B cell (primary cell): ENCODE data around the gene DDAH1. TPM values are rescaled to one million over a fixed set of nuclear protein-coding genes. Genes with fewer than 3 reads are reported as not detected.

Experiments used
- ATAC-seq: fragments of 200-7000 bp; cut with Tn5 transposase; one replicate; pipeline ENCODE4 v1.10.0; 2021; ENCODE audit warnings: low read depth, mild to moderate bottlenecking, moderate number of reproducible peaks, moderate library complexity
- CTCF ChIA-PET: fragments of 350-600 bp; sonication (Branson Sonifier 250); formaldehyde crosslinking; loops from one replicate; lab custom pipeline; 2021; ENCODE audit warnings: antibody characterized with exemption, inconsistent platforms; lab: Charles Lee
- POLR2A ChIA-PET: fragments of 350-600 bp; sonication (Branson Sonifier 250); formaldehyde crosslinking; loops from one replicate; lab custom pipeline; 2021; ENCODE audit warnings: antibody characterized with exemption; lab: Charles Lee
- DNase-seq: peaks from one replicate; pipeline ENCODE4 v3.0.0; 2013
- H2AFZ ChIP-seq: 2 replicates; pipeline ENCODE4 v1.6.1; 2012; ENCODE audit warnings: mild to moderate bottlenecking, low read depth, low read length; ENCODE audit not compliant: insufficient read depth, poor library complexity, severe bottlenecking
- H3K27ac ChIP-seq, 2 donors: 1 replicate in 1 of 2; 2 replicates in 1 of 2; pipeline ENCODE4 v1.5.1; 2012 to 2013; ENCODE audit warnings: low read length in 2 of 2, mild to moderate bottlenecking in 2 of 2, moderate library complexity in 1 of 2
- H3K27me3 ChIP-seq, 4 experiments: fragments of 200-600 bp in 1 of 4; sonication (generic) in 1 of 4; replicated peaks in 1 of 4; 1 replicate in 2 of 4; 2 replicates in 2 of 4; pipeline versions ENCODE4 v1.6.1 to v1.7.0; 2013 to 2016; ENCODE audit warnings: low read length in 3 of 4, mild to moderate bottlenecking in 2 of 4, mixed read lengths in 1 of 4, moderate library complexity in 1 of 4; ENCODE audit not compliant: insufficient read depth in 4 of 4, control insufficient read depth in 3 of 4; ENCODE audit errors: control extremely low read depth in 1 of 4
- H3K36me3 ChIP-seq, 2 experiments: replicated peaks in 1 of 2; 1 replicate in 1 of 2; 2 replicates in 1 of 2; pipeline versions ENCODE4 v1.6.1 to v1.7.1; 2013; ENCODE audit warnings: low read length in 1 of 2; ENCODE audit not compliant: insufficient read depth in 2 of 2, control insufficient read depth in 1 of 2; ENCODE audit errors: control extremely low read depth in 1 of 2, extremely low read depth in 1 of 2
- H3K4me1 ChIP-seq, 2 donors: fragments of 200-600 bp in 1 of 2; sonication (generic) in 1 of 2; 1 replicate in 1 of 2; 2 replicates in 1 of 2; pipeline versions ENCODE4 v1.5.1 to v1.6.1; 2013 to 2017; ENCODE audit warnings: low read length in 2 of 2; ENCODE audit not compliant: control insufficient read depth in 2 of 2, insufficient read depth in 2 of 2
- H3K4me2 ChIP-seq: replicated peaks from 2 replicates; pipeline ENCODE3; 2012; ENCODE audit warnings: mild to moderate bottlenecking, low read depth, low read length; ENCODE audit not compliant: poor library complexity, severe bottlenecking
- H3K4me3 ChIP-seq, 5 experiments: fragments of 200-600 bp in 1 of 5; sonication (generic) in 1 of 5; 1 replicate in 3 of 5; 2 replicates in 2 of 5; pipeline versions ENCODE4 v1.5.1 to v1.7.0; 2011 to 2016; ENCODE audit warnings: low read length in 4 of 5, mild to moderate bottlenecking in 4 of 5, low read depth in 2 of 5, control low read depth in 1 of 5, moderate library complexity in 1 of 5; ENCODE audit not compliant: insufficient read depth in 1 of 5; ENCODE audit errors: control extremely low read depth in 1 of 5, extremely low read depth in 1 of 5
- H3K79me2 ChIP-seq: fragments of 200-600 bp; sonication (generic); one replicate; pipeline ENCODE4 v1.6.0; 2016; ENCODE audit warnings: low read length; ENCODE audit not compliant: control insufficient read depth, insufficient read depth
- H3K9ac ChIP-seq: fragments of 200-600 bp; sonication (generic); 2 replicates; pipeline ENCODE4 v1.6.1; 2017; ENCODE audit warnings: mild to moderate bottlenecking, low read length, moderate library complexity
- H3K9me3 ChIP-seq, 3 donors: one replicate each; pipeline versions ENCODE4 v1.6.1 to v1.7.1; 2013; ENCODE audit warnings: low read length in 2 of 3; ENCODE audit not compliant: control insufficient read depth in 2 of 3, insufficient read depth in 1 of 3; ENCODE audit errors: control extremely low read depth in 1 of 3
- H4K20me1 ChIP-seq: 2 replicates; pipeline ENCODE4 v1.6.0; 2012; ENCODE audit warnings: mild to moderate bottlenecking, low read length; ENCODE audit not compliant: insufficient read depth, control insufficient read depth, poor library complexity, severe bottlenecking
- H3K27ac Mint-ChIP-seq: one replicate; pipeline ENCODE4 v1.8.0; 2021; ENCODE audit warnings: mixed read lengths
- H3K27me3 Mint-ChIP-seq: one replicate; pipeline ENCODE4 v1.8.0; 2021; ENCODE audit warnings: mixed read lengths
- H3K4me1 Mint-ChIP-seq: one replicate; pipeline ENCODE4 v1.8.0; 2021; ENCODE audit warnings: mixed read lengths
- H3K4me3 Mint-ChIP-seq: one replicate; pipeline ENCODE4 v1.8.0; 2021; ENCODE audit warnings: mixed read lengths
- H3K9me3 Mint-ChIP-seq: one replicate; pipeline ENCODE4 v1.8.0; 2022; ENCODE audit warnings: mixed read lengths; ENCODE audit not compliant: insufficient read depth
- CTCF ChIP-seq: fragments of 200-600 bp; IDR thresholded peaks from one replicate; pipeline ENCODE4 v1.8.0; 2022; ENCODE audit warnings: antibody characterized with exemption, mild to moderate bottlenecking
- EZH2 ChIP-seq: IDR thresholded peaks from 2 replicates; pipeline ENCODE4 v1.6.1; 2012; ENCODE audit warnings: borderline replicate concordance, low read depth, mild to moderate bottlenecking, moderate library complexity, low read length; ENCODE audit not compliant: insufficient read depth, poor library complexity, severe bottlenecking
- WGBS: methylation state at CpG from one replicate; pipeline ENCODE4 v1.1.5; 2013; ENCODE audit warnings: missing lambda C conversion rate; ENCODE audit not compliant: insufficient coverage; 5-methylcytosine and 5-hydroxymethylcytosine counted together
- intact Hi-C: fragments of 100-400 bp; cut with micrococcal nuclease; formaldehyde crosslinking; loops from one replicate; pipeline ENCODE4 v1.10.0; 2022
- polyA plus RNA-seq: library from polyadenylated mRNA; depleted of rRNA; stranded (reverse); fragments of >200 nt; gene quantifications from 2 replicates; pipeline ENCODE4 v1.2.3, GENCODE V29; 2012
- total RNA-seq, 2 donors: library from RNA; stranded (reverse); fragments of 120-200 nt in 1 of 2; gene quantifications; 1 replicate in 1 of 2; 2 replicates in 1 of 2; pipeline versions ENCODE4 v1.2.3 to v1.2.4, GENCODE V29; 2013 to 2022

The DDAH1 gene
- total and polyA plus RNA-seq, 2 donors (not counting 1 experiment from before 2014, with no cell fraction given), result 0.04 TPM; not detected in 1

GRCh38 chr1:85290826-85291225 lies 174.1 kb downstream of the DDAH1 start:
- no peak overlapping the region for H3K9ac ChIP-seq
- H3K4me3 ChIP-seq, result no peak overlapping the region
- no peak overlapping the region for H2AFZ ChIP-seq
- no peaks in the 10 kb centered on the region for H3K9me3 ChIP-seq
- no CpG with 5 or more reads among the region's 2 CpGs for WGBS
- H3K4me1 Mint-ChIP-seq, result peaks cover 21% of the 10 kb centered on the region
- intact Hi-C loops, result no loop called here
- ATAC-seq (no peak), DNase-seq (no peak)
- no peak overlapping the region for H3K4me3 Mint-ChIP-seq
- ChIA-PET CTCF (interaction anchor here (1.2 to 1.3 kb wide), 2 partner anchors 17 to 31 kb away, joined by 4 to 5 read pairs; partner anchors contain the start of gene C1orf52), POLR2A (no interaction called here)
- no peaks in the 10 kb centered on the region for H3K36me3 ChIP-seq
- H3K9me3 Mint-ChIP-seq, result no peaks in the 10 kb centered on the region
- peaks cover 6% of the 10 kb centered on the region for H3K79me2 ChIP-seq
- H3K27ac ChIP-seq, result peak overlapping the region in 1 of 2 donors; percentile 77
- peaks cover 25 to 49% of the 10 kb centered on the region in 2 donors for H3K4me1 ChIP-seq
- TF ChIP-seq EZH2 (no peak), CTCF (no peak)
- H3K27me3 Mint-ChIP-seq, result no peaks in the 10 kb centered on the region
- no peaks in the 10 kb centered on the region for H3K27me3 ChIP-seq
- H4K20me1 ChIP-seq, result no peaks in the 10 kb centered on the region
- peak overlapping the region; percentile 50 for H3K4me2 ChIP-seq
- no peak overlapping the region for H3K27ac Mint-ChIP-seq

GRCh38 chr1:85289848-85290335 lies 175.1 kb downstream of the DDAH1 start:
- Histone ChIP-seq H3K9me3 (no peaks in the 10 kb centered on the region), H3K27ac (peak overlapping the region; percentile 27 to 77), H3K4me2 (peak overlapping the region; percentile 50), H3K36me3 (no peaks in the 10 kb centered on the region), H3K9ac (peak overlapping the region; percentile 7), H2AFZ (peak overlapping the region; percentile 55), H4K20me1 (no peaks in the 10 kb centered on the region), H3K27me3 (no peaks in the 10 kb centered on the region), H3K4me1 (peaks cover 25 to 49% of the 10 kb centered on the region in 2 donors), H3K4me3 (peak overlapping the region in 3 of 5 experiments; percentile 0 to 31 (median 15)), H3K79me2 (peaks cover 6% of the 10 kb centered on the region)
- H3K4me1 Mint-ChIP-seq, result peaks cover 21% of the 10 kb centered on the region
- no peaks in the 10 kb centered on the region for H3K27me3 Mint-ChIP-seq
- ATAC-seq, result peak; percentile 43
- 60% methylated on average over 1 of the region's 4 CpGs for WGBS
- DNase-seq, result peak; percentile 49
- TF ChIP-seq CTCF (no peak), EZH2 (no peak)
- intact Hi-C loops, result no loop called here
- POLR2A ChIA-PET, result no interaction called here
- H3K27ac Mint-ChIP-seq, result peak overlapping the region; percentile 78
- CTCF ChIA-PET, result interaction anchor here (0.6 to 1.3 kb wide), 3 partner anchors 18 to 33 kb away, joined by 3 to 5 read pairs (median 5); no protein-coding TSS in a partner anchor
- peak overlapping the region; percentile 21 for H3K4me3 Mint-ChIP-seq
- H3K9me3 Mint-ChIP-seq, result no peaks in the 10 kb centered on the region
